Thyroid gland (tissue), 4 donors: ENCODE data around the gene EHMT1. TPM values are rescaled to one million over a fixed set of nuclear protein-coding genes. Genes with fewer than 3 reads are reported as not detected.
"Not testable (repeated sequence)": the region's sequence is repeated elsewhere in the genome, so short reads cannot be mapped to it uniquely, and the experiment has no call there.

Experiments
- DNase-seq, 2 donors: peaks; one replicate each; pipeline ENCODE4 v3.0.0-alpha.2; 2019
- H3K27ac ChIP-seq, 3 donors: fragments of 200-600 bp; sonication (generic); 1 replicate in 2 of 3; 2 replicates in 1 of 3; pipeline ENCODE4 v1.5.1; 2016 to 2019; ENCODE audit warnings: mild to moderate bottlenecking in 1 of 3, moderate library complexity in 1 of 3
- H3K27me3 ChIP-seq: fragments of 200-600 bp; sonication (generic); one replicate; pipeline ENCODE4 v1.5.1; 2019
- H3K36me3 ChIP-seq, 2 donors: fragments of 200-600 bp; sonication (generic); one replicate each; pipeline ENCODE4 v1.5.1; 2016 to 2019
- H3K4me1 ChIP-seq, 2 donors: fragments of 200-600 bp; sonication (generic); one replicate each; pipeline ENCODE4 v1.5.1; 2017 to 2019
- H3K4me3 ChIP-seq, 3 donors: fragments of 200-600 bp; sonication (generic); replicated peaks in 1 of 3; 1 replicate in 2 of 3; 2 replicates in 1 of 3; pipeline ENCODE4 v1.5.1; 2016; ENCODE audit warnings: mild to moderate bottlenecking in 1 of 3
- H3K9me3 ChIP-seq: fragments of 200-600 bp; sonication (generic); one replicate; pipeline ENCODE4 v1.5.1; 2017
- CTCF ChIP-seq, 6 experiments: fragments of 200-600 bp in 3 of 6; fragments of 450-650 bp in 3 of 6; sonication (generic) in 3 of 6; IDR thresholded peaks; one replicate each; pipeline ENCODE4 v1.5.1; 2016 to 2019; ENCODE audit warnings: antibody characterized with exemption in 6 of 6, mild to moderate bottlenecking in 2 of 6, inconsistent platforms in 1 of 6, moderate library complexity in 1 of 6
- POLR2A ChIP-seq, 2 donors: fragments of 450-650 bp; IDR thresholded peaks; one replicate each; pipeline ENCODE4 v1.6.1; 2017; ENCODE audit warnings: antibody characterized with exemption in 2 of 2, mild to moderate bottlenecking in 2 of 2, moderate library complexity in 1 of 2
- WGBS, 2 donors: methylation state at CpG; one replicate each; pipeline ENCODE4 v1.1.5; 2017; 5-methylcytosine and 5-hydroxymethylcytosine counted together
- intact Hi-C: fragments of 100-400 bp; cut with DNase I; formaldehyde crosslinking; loops from one replicate; pipeline ENCODE4 v1.15.1; 2023
- microRNA counts, 2 donors: library from miRNA; unstranded; fragments of <30 nt; microRNA quantifications; one replicate each; lab custom pipeline; 2016 to 2017
- microRNA-seq: library from miRNA; unstranded; fragments of <30 nt; microRNA quantifications from one replicate; pipeline ENCODE4, GENCODE V29; 2016
- small RNA-seq: library from RNA; depleted of rRNA; stranded (forward); fragments of <200 nt; gene quantifications from one replicate; pipeline ENCODE3, GENCODE V24; 2016
- total RNA-seq, 4 donors: library from RNA; depleted of rRNA; stranded (reverse); fragments of >200 nt; gene quantifications; one replicate each; pipeline ENCODE4 v1.2.3, GENCODE V29; 2016

EHMT1 gene
- total RNA-seq, 4 donors from 2014 or later: 56.8 to 99.5 (median 94.4) TPM

GRCh38 chr9:137880976-137881530 is 262.2 kb downstream of the EHMT1 start:
- Histone ChIP-seq H3K36me3 (no peaks in the 10 kb centered on the region), H3K27ac (no peak overlapping the region), H3K27me3 (peaks cover 3% of the 10 kb centered on the region), H3K4me3 (no peak overlapping the region), H3K4me1 (peaks cover 3 to 6% of the 10 kb centered on the region in 2 donors), H3K9me3 (no peaks in the 10 kb centered on the region)
- intact Hi-C loops: no loop called here
- no peak for TF ChIP-seq POLR2A (IDR thresholded peaks at IDR 0.05)
- TF ChIP-seq CTCF (IDR thresholded peaks at IDR 0.05): no peak
- no peak for DNase-seq
- 72 to 83% methylated on average over 2 to 7 of the region's 10 CpGs for WGBS, 2 donors

- Histone ChIP-seq H3K4me1 (peaks cover 3 to 6% of the 10 kb centered on the region in 2 donors), H3K36me3 (no peaks in the 10 kb centered on the region), H3K4me3 (no peak overlapping the region), H3K27me3 (peaks cover 3% of the 10 kb centered on the region), H3K9me3 (no peaks in the 10 kb centered on the region), H3K27ac (no peak overlapping the region)
- 72 to 74% methylated on average over 14 to 19 of the region's 19 CpGs for WGBS, 2 donors
- no peak for TF ChIP-seq POLR2A (IDR thresholded peaks at IDR 0.05)
- no peak for TF ChIP-seq CTCF (IDR thresholded peaks at IDR 0.05)
- intact Hi-C loops: no loop called here
- DNase-seq: no peak
These were observed 263.0 kb downstream of the EHMT1 start for GRCh38 chr9:137881591-137882505.

- Histone ChIP-seq H3K27me3 (peaks cover 3% of the 10 kb centered on the region), H3K4me3 (no peak overlapping the region), H3K36me3 (no peaks in the 10 kb centered on the region), H3K9me3 (no peaks in the 10 kb centered on the region), H3K4me1 (peaks cover 3 to 6% of the 10 kb centered on the region in 2 donors), H3K27ac (no peak overlapping the region)
- intact Hi-C loops: no loop called here
- TF ChIP-seq CTCF (IDR thresholded peaks at IDR 0.05) (no peak), POLR2A (IDR thresholded peaks at IDR 0.05) (no peak)
- DNase-seq: no peak
- WGBS, 2 donors: 85% methylated on average over 10 of the region's 10 CpGs; no CpG with 5 or more reads in 1 of the 2 donors
These were observed 263.7 kb downstream of the EHMT1 start for GRCh38 chr9:137882506-137882821.

GRCh38 chr9:137883977-137884376 is 265.2 kb downstream of the EHMT1 start:
- H3K9me3 ChIP-seq, H3K27ac ChIP-seq, DNase-seq, H3K4me1 ChIP-seq, H3K4me3 ChIP-seq, H3K27me3 ChIP-seq, H3K36me3 ChIP-seq, intact Hi-C loops: not testable (repeated sequence)
- no CpG with 5 or more reads among the region's 6 CpGs for WGBS, 2 donors

- 26 to 43% methylated on average over 2 to 6 of the region's 7 CpGs for WGBS, 2 donors
- H3K9me3 ChIP-seq, intact Hi-C loops, H3K27me3 ChIP-seq, H3K36me3 ChIP-seq, H3K4me3 ChIP-seq, H3K4me1 ChIP-seq, H3K27ac ChIP-seq: not testable (repeated sequence)
- DNase-seq: peak in 1 of 2 donors; percentile 12
These were observed 265.7 kb downstream of the EHMT1 start for GRCh38 chr9:137884547-137884946.

- H3K4me3 ChIP-seq, intact Hi-C loops, H3K36me3 ChIP-seq, DNase-seq, H3K4me1 ChIP-seq, H3K27ac ChIP-seq, H3K9me3 ChIP-seq, H3K27me3 ChIP-seq: not testable (repeated sequence)
- WGBS, 2 donors: 95% methylated on average over 7 of the region's 12 CpGs; no CpG with 5 or more reads in 1 of the 2 donors
These were observed 266.3 kb downstream of the EHMT1 start for GRCh38 chr9:137885121-137885520.

MicroRNAs encoded within 50 kb of the gene (microRNA counts, 767-probe panel; counts per million panel counts)
- microRNA hsa-miR-602 (lab: Ali Mortazavi, UCI): 0 counts per million in 2 donors

Small RNA genes within 50 kb of the gene (microRNA-seq; reads per million reads assigned to microRNA genes)
- not detected for gene MIR602

Small RNA genes within 50 kb of the gene (small RNA-seq; reads per million reads assigned to genes)
- gene MIR602 (not detected), gene RF00017 (not detected)

Other genes starting within 250 kb of the EHMT1 start
- 10 to 100 TPM; 13.0 to 32.0 (median 26.6) TPM for gene EXD3, start 195.8 kb upstream of the EHMT1 start, total RNA-seq
- 10 to 100 TPM in 2 of 4 donors, 1 to 10 TPM in 2; 5.4 to 16.6 (median 10.0) TPM for gene NOXA1, start 195.6 kb upstream of the EHMT1 start, total RNA-seq
- under 1 TPM in 2 of 4 donors, not detected in 2; 0.29 to 0.78 TPM for gene ENTPD8, start 177.6 kb upstream of the EHMT1 start, total RNA-seq
- gene NSMF, start 159.7 kb upstream of the EHMT1 start, total RNA-seq: 10 to 100 TPM; 50.1 to 58.5 (median 54.2) TPM
- gene PNPLA7, start 68.6 kb upstream of the EHMT1 start, total RNA-seq: 10 to 100 TPM; 10.1 to 23.6 (median 11.6) TPM
- gene MRPL41, start 67.1 kb upstream of the EHMT1 start, total RNA-seq: 10 to 100 TPM; 24.5 to 67.2 (median 47.7) TPM
- 10 to 100 TPM; 20.8 to 47.4 (median 34.1) TPM for gene DPH7, start 40.1 kb upstream of the EHMT1 start, total RNA-seq
- gene ZMYND19, start 28.5 kb upstream of the EHMT1 start, total RNA-seq: 10 to 100 TPM in 1 of 4 donors, 1 to 10 TPM in 3; 8.7 to 14.3 (median 9.5) TPM
- 10 to 100 TPM; 45.6 to 66.2 (median 61.2) TPM for gene ARRDC1, start 13.3 kb upstream of the EHMT1 start, total RNA-seq